Measurements from ENCODE around the gene RASAL3.

Gene RASAL3

DNA sequence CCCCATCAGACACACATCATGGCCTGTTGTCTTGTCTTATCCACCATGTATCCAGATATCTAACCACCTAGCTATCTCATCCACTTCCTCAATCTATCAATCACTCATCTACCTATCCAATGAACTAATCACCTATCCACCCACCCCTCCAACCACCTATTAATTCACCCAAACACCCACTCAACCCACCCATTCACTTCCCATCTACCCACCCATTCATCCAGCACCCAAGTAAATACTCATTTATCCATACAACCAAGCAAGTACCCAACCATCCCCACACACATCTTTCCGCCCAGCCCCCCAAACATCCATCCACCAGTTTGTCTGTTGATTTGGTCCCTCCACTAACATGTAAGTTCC, 13.8 kb downstream of the RASAL3 start:
- no peak overlapping the region for H3K27ac ChIP-seq

GRCh38 chr19:15449620-15450527, 14.5 kb downstream of the RASAL3 start, which contains the start of gene WIZ:
WIZ (minus strand) TSS chr19:15449956; CDS start chr19:15448307, 1,649 bp downstream.
- no peak for DNase-seq (ENCODE audit: low read depth, low spot score)
- H3K27ac ChIP-seq = no peak within 1 kb of the TSS

More for the DNA sequence above, 13.8 kb downstream of the RASAL3 start:
- no peak for DNase-seq (ENCODE audit: low read depth, low spot score)

DNA sequence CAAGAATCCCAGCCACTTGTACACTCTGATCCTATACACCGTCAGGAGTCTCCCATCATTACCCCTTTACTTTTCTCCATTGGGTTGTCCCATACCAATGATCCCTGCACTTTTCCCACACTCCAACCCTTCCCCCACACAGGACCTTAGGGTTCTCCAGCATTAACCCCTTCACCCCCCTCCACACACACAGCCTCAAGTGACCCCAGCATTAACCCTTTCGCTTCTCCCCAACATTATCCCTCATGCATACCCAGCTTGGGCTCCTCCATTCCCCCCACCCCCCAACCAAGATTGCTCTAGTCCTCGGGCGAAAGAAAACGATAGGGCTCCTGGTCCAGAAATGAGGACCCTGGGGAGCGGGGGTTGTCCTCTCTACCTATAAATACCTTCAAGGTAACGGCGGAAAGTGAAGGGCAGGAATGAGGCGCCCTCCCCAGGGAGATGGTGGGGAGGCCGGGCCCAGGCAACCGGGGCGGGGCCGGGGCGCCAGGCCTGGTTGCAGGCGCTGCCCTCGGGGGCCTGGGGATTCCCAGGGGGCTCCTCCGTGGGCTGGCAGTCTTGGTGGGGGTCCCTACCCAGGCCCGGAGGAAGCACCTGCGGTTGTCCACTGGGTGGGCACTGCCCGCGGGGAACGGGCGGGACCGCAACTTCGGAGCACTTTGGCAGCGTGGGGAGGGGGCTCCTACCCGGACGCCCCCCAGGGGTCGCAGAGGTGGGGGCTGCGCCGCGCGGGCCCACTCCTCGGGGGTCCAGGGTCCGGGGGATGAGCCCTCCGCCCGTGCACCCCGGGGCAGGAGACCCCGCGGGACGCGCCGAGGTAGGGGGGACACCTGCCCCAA, 15.3 kb downstream of the RASAL3 start:
- H3K27ac ChIP-seq = no peak overlapping the region
- DNase-seq (ENCODE audit: low read depth, low spot score) = no peak

DNA sequence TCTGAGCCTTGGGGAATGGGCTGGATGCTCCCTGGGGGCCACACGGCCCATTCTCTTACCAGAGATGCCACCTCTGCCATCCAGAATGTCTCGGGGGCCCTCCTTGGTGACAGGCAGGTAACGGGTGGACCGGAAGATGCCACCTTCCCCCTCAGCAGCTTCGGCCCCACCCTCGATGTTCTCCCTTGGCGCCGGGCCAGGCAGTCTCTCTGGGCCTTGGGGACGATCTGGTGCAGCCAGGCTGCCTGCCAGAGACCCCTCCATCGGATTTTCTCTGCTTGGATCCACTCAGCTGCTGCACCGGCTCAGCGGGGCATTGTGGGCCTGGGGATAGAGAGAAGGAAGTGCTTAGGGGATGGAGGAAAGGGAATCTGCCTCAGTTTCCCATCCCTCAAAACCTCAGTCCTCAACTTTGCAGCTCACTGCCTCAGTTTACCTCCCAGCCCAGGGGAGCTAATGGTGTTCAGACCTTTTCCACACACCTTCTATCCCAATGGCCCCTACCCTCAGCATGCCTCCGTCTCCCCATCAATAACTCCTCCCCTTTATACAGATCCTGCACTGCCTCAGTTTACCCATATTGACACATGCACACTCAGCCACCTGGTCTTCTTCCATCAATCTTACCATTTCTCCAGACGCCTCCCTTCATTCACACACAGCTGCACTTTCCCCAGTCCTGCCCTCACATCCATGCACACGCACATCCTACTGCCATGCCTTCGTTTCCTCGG, 16.1 kb downstream of the RASAL3 start:
- no peak overlapping the region for H3K27ac ChIP-seq
- no peak for DNase-seq (ENCODE audit: low read depth, low spot score)

- DNase-seq (ENCODE audit: low read depth, low spot score) = no peak
- no peak overlapping the region for H3K27ac ChIP-seq
These were observed 17.3 kb downstream of the RASAL3 start for GRCh38 chr19:15447057-15447456.

DNA sequence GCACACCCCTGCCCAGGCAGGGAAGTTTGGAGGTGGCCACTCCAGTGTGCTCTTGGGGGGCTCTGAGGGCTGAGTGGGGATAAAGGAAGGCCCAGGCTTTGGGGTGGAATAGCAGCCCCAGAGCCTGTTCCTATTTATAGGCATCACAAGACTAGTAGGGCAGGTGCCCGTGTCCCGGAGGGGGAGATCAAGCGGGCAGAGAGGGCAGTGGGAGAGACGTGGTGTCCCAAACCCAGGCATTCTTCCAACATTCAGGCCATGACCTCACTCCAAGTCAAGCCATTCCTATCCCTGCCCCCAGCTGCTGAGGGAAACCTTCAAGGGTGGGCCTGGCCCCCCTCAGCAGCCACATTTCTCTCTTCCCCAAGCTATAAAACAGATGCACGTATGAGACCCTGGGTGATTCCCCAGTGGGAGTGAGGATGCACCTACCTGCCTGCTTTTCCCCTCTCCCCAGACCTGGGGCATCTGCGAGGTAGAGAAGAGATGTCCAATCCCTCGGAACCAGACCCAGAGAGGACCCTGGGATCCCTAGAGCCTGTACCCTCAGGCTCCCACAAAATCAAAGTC, 18.5 kb downstream of the RASAL3 start:
- no peak for DNase-seq (ENCODE audit: low read depth, low spot score)
- H3K27ac ChIP-seq = no peak overlapping the region

DNA sequence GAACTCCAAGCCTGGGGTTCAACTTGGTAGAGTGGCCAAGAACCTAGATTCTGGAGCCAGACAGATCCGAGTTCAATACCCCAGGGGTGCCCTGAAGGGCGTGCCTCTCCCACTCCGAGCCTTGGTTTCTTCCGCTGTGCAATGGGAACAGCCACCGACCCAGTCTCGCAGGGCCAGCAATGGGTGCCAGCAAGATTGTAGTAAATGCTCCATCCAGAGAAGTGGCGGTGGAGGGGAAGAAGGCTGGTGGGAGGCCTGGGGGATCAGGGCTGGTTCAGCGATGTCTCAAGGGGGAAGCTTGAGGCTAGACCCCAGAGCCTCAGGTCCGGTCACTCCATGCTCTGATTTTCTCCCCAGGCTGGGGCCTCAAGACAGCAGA, 19.1 kb downstream of the RASAL3 start:
- no peak for DNase-seq (ENCODE audit: low read depth, low spot score)
- no peak overlapping the region for H3K27ac ChIP-seq

GRCh38 chr19:15444505-15445226, 19.7 kb downstream of the RASAL3 start:
- no peak for DNase-seq (ENCODE audit: low read depth, low spot score)
- H3K27ac ChIP-seq = no peak overlapping the region

DNA sequence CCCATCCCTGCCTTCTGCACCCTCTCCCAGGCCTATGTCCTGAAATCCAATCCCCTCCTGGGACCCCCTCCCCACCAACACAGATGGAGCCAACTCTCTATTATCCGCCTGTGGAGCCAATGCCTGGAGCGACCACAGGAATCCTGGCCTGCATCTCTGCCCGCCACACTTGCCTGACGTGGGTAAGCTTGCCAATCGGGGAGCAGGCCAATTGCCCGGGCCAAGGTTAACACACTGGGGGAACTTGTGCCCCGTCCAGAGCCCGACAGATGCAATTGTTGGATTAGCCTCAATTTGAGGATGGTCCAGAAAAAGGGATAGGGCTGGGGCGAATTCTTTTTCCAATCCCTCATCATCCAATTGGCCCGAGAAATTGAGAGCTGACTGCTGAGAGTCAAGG, 20.5 kb downstream of the RASAL3 start:
- H3K27ac ChIP-seq = no peak overlapping the region
- no peak for DNase-seq (ENCODE audit: low read depth, low spot score)

DNA sequence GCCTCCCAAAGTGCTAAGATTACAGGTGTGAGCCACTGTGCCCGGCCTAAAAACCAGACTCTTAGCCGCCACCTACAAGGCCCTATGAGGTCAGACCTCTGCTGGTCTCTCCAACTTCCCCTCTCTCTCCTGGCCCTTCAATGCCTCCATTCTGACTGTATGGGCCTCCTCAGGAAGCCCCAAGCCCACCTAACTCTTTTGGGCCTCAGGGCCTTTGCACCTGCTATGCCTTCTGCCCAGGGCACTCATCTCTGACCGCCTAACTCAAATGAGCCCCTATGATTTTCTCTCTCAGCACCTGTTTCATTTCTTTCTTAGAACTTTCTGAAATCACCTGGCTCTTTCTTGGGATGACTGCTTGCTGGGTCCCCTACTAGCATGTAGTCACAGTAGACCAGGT, 21.0 kb downstream of the RASAL3 start:
- DNase-seq (ENCODE audit: low read depth, low spot score) = no peak
- no peak overlapping the region for H3K27ac ChIP-seq

DNA sequence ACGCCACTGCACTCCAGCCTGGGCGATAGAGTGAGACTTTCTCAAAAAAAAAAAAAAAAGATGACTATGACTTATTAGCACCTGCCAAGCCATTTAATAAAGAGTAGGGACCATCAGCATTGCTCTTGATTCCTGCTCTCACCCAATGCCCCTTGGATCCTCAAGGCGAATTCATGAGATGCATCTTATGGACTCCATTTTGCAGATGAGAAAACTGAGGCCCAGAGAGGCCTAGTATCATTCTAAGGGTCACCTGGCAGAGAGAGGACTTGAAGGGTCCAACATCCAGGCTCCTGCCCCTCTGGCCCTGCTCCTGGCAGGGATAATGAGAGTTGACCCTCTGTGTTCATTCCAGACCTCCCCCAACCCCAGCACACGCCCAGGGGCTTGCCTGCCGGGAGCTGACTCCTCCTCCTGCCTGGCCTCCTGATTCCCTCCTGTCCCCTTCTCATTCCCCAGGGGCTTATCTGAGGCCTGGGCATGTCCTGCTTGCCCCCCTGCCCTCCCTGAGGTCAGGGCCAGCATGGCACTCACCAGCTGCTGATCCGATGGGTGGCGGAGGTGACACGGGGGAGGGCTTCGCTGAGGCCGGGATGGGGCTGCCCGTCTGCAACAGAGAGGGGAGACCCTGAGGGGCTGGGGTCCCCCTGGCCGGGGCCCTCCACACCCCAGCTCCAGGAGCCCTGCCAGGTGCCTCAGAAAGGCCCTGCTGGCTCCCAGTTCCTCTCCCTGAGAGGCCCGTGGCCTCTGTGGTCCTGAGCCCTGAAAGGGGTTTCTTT, 22.0 kb downstream of the RASAL3 start:
- no peak for DNase-seq (ENCODE audit: low read depth, low spot score)
- no peak overlapping the region for H3K27ac ChIP-seq

DNA sequence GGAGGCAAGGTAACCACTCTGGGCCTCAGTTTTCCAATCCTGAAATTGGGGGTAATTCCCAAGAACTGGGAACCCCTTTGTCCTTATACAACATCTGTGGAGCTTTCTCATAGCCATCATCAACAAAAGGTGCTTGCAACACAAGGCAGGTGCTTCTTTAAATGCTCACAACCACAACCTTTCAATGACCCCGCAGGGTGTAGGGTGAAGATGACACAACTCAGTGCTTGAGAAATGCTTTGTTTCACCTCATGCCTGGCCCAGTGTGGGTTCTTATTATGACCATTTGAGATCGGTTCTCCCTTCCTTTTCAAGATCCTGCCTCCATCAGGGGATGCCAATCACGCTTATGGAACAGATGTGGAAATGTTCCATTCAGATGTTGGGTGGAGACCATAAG, 23.0 kb downstream of the RASAL3 start:
- DNase-seq (ENCODE audit: low read depth, low spot score) = no peak
- no peak overlapping the region for H3K27ac ChIP-seq

DNA sequence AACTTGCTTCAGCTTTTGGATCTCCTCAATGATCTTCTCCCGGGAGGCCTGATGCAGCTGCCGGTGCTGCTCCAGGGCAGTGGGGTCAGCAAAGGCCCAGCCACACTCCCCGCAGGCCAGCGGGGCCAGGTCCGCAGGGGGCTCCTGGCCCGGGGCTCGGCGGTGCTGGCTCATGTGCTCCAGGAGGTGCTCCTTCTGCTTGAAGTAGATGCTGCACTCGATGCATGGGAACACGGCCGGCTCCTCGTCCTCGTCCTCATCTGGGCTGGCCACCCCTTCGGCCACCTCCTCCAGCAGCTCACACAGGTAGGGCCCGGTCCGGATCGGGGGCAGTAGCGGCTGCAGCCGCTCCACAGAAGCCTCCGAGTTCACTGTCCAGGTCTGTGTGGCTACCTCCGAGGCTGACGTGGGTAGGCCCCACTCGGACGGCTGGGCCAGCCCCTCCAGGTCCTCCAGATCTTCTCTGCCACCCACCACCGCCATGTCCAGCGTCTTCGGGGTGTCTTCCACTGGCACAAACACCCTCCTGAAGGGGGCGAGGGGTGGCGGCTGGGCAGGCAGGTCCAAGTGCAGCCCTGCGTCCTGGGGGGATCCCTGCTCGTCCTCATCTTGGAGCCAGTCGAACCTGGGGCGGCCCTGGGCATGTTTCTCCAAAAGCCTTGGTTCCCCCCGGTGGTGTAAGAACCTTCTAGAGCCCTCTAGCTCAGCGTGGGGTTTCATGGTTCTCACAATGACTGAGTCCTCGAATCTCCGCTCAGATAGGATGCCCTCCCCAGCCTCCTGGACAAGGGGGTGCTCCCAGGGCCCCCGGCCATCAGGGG, 24.3 kb downstream of the RASAL3 start:
- DNase-seq (ENCODE audit: low read depth, low spot score) = no peak
- no peak overlapping the region for H3K27ac ChIP-seq

GRCh38 chr19:15439078-15439799, 25.1 kb downstream of the RASAL3 start:
- no peak overlapping the region for H3K27ac ChIP-seq
- DNase-seq (ENCODE audit: low read depth, low spot score) = no peak

DNA sequence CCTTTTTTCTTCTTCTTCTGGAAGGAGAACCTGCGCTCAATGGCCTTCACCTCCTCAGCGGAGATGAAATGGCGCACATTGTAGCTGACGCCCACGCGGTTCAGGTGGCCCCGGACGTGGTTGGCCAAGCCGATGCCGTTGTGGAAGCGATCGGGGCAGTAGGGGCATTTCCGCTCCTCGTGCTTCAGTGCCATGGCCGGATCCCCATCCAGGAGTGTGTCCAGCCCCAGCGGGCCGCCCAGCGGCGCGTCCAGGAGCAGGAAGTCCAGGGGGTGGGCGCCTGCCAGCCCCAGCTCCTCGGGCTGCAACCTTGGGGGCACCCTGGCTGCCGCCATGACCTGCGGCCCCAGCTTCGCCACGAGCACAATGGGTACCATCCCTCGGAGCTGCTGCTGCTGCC, 25.8 kb downstream of the RASAL3 start:
- no peak for DNase-seq (ENCODE audit: low read depth, low spot score)
- H3K27ac ChIP-seq = no peak overlapping the region

- DNase-seq (ENCODE audit: low read depth, low spot score) = no peak
- H3K27ac ChIP-seq = no peak overlapping the region
These were observed 26.2 kb downstream of the RASAL3 start for GRCh38 chr19:15438124-15438496.

DNA sequence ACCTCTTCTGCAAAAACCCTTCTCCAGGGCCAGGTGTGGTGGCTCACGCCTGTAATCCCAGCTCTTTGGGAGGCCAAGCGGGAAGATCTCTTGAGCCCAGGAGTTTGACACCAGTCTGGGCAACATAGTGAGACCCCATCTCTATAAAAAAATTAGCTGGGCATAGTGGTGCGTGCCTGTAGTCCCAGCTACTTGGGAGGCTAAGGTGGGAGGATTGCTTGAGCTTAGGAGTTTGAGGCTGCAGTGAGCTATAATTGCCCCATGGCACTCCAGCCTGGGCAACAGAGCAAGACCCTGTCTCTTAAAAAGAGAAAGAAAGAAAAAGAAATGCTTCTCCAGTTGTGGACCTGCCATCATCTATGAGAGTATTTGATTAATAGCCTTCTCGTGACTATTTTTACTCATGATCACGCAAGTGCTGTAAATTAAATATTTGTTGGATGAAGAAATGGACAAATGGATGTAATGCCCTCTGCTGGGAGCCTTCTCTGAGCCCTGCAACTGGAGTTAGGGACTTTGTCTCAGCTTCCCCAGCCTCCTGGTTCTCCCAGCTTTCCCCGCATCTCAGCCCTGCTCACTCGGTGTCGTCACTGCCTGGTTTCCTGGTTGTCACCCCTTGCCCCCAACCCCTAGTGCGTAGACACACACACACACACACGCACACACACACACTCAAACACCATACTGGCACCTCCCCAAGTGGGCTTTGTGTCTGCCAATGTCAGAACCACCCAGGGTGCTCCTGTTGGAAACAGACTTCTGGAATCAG, 26.8 kb downstream of the RASAL3 start:
- no peak for DNase-seq (ENCODE audit: low read depth, low spot score)
- no peak overlapping the region for H3K27ac ChIP-seq

Data from epithelial cell of prostate (primary cell).